OCI-LY7 (cell line): Measurements from ENCODE around the gene ATP8B3. TPM values are rescaled to one million over a fixed set of nuclear protein-coding genes. Genes with fewer than 3 reads are reported as not detected.

Experiments used
- BruUV-seq: library from RNA; stranded (reverse); fragments of 400-500 nt; replicated peaks from 2 replicates; lab custom pipeline; 2021; lab: Mats Ljungman, UMichigan
- CTCF ChIA-PET: fragments of 300-600 bp; sonication (Branson Sonifier 250); formaldehyde crosslinking; loops from one replicate; lab custom pipeline; 2022; ENCODE audit warnings: antibody characterized with exemption; ENCODE audit not compliant: unreplicated experiment; lab: Charles Lee
- POLR2A ChIA-PET: fragments of 300-600 bp; sonication (Branson Sonifier 250); formaldehyde crosslinking; loops from one replicate; lab custom pipeline; 2022; ENCODE audit warnings: antibody characterized with exemption; lab: Charles Lee
- DNase-seq: peaks from one replicate; pipeline ENCODE4 v3.0.0-alpha.2; 2015; ENCODE audit warnings: low spot score
- H2AFZ ChIP-seq: fragments of 200-600 bp; sonication (generic), shearing (Covaris generic); 2 replicates; pipeline ENCODE4 v1.6.1; 2014; ENCODE audit warnings: mild to moderate bottlenecking, antibody characterized with exemption, low read length, moderate library complexity
- H3K27ac ChIP-seq: fragments of 200-600 bp; sonication (generic); 2 replicates; pipeline ENCODE4 v1.5.1; 2014; ENCODE audit warnings: mixed run types, low read depth, mild to moderate bottlenecking, moderate library complexity, low read length, inconsistent platforms; ENCODE audit not compliant: poor library complexity, severe bottlenecking
- H3K36me3 ChIP-seq: fragments of 200-600 bp; sonication (generic); 2 replicates; pipeline ENCODE4 v1.6.1; 2014; ENCODE audit warnings: mild to moderate bottlenecking, antibody characterized with exemption, low read length, moderate library complexity, mixed read lengths; ENCODE audit not compliant: insufficient read depth
- H3K4me1 ChIP-seq: fragments of 200-600 bp; sonication (generic); 2 replicates; pipeline ENCODE4 v1.5.1; 2014; ENCODE audit warnings: mild to moderate bottlenecking, low read length; ENCODE audit not compliant: insufficient read depth, poor library complexity, severe bottlenecking
- H3K4me2 ChIP-seq: fragments of 200-600 bp; sonication (generic); 2 replicates; pipeline ENCODE4 v1.6.1; 2014; ENCODE audit warnings: mild to moderate bottlenecking, low read length
- H3K4me3 ChIP-seq: fragments of 200-600 bp; sonication (generic); 2 replicates; pipeline ENCODE4 v1.5.1; 2014; ENCODE audit warnings: mild to moderate bottlenecking, low read depth, low read length; ENCODE audit not compliant: poor library complexity, severe bottlenecking
- H3K79me2 ChIP-seq: fragments of 200-600 bp; sonication (generic); 2 replicates; pipeline ENCODE4 v1.6.1; 2016; ENCODE audit warnings: low read depth, mild to moderate bottlenecking, low read length, moderate library complexity, mixed read lengths; ENCODE audit not compliant: insufficient read depth
- H3K9me2 ChIP-seq: fragments of 200-600 bp; sonication (generic); 2 replicates; pipeline ENCODE4 v1.6.1; 2016; ENCODE audit warnings: mild to moderate bottlenecking, low read length, mixed read lengths; ENCODE audit not compliant: insufficient read depth
- H3K9me3 ChIP-seq: fragments of 200-600 bp; sonication (generic); 2 replicates; pipeline ENCODE4 v1.6.1; 2014; ENCODE audit warnings: mild to moderate bottlenecking, mixed run types, low read length, mixed read lengths
- H4K20me1 ChIP-seq: fragments of 200-600 bp; sonication (generic); 2 replicates; pipeline ENCODE4 v1.6.1; 2014; ENCODE audit warnings: mild to moderate bottlenecking, antibody characterized with exemption, low read length, moderate library complexity, mixed read lengths; ENCODE audit not compliant: insufficient read depth
- EZH2phosphoT487 ChIP-seq: fragments of 200-600 bp; sonication (generic); IDR thresholded peaks from 2 replicates; pipeline ENCODE4 v1.6.1; 2018; ENCODE audit warnings: low read depth, borderline replicate concordance, mild to moderate bottlenecking, mixed run types, antibody characterized with exemption, low read length, moderate library complexity, mixed read lengths
- intact Hi-C: fragments of 100-400 bp; cut with micrococcal nuclease; formaldehyde crosslinking; loops from one replicate; pipeline ENCODE4 v1.10.0; 2022; ENCODE audit not compliant: unreplicated experiment
- total RNA-seq, 2 experiments: library from RNA; depleted of rRNA in 1 of 2; stranded (reverse); fragments of >200 nt in 1 of 2; shearing (Covaris generic) in 1 of 2; gene quantifications; 2 replicates each; pipeline ENCODE4 v1.2.3, GENCODE V29; 2014 to 2022
- TF ChIP-seq, protein P1 (sequence below): fragments of 200-600 bp; sonication (generic); conservative IDR thresholded peaks from 2 replicates; pipeline ENCODE4 v1.5.1; 2014; ENCODE audit warnings: mild to moderate bottlenecking, antibody characterized with exemption, low read length, moderate library complexity, mixed read lengths

Gene ATP8B3
- total RNA-seq, 2 experiments from 2014 or later: 5.9 to 19.3 TPM

DNA sequence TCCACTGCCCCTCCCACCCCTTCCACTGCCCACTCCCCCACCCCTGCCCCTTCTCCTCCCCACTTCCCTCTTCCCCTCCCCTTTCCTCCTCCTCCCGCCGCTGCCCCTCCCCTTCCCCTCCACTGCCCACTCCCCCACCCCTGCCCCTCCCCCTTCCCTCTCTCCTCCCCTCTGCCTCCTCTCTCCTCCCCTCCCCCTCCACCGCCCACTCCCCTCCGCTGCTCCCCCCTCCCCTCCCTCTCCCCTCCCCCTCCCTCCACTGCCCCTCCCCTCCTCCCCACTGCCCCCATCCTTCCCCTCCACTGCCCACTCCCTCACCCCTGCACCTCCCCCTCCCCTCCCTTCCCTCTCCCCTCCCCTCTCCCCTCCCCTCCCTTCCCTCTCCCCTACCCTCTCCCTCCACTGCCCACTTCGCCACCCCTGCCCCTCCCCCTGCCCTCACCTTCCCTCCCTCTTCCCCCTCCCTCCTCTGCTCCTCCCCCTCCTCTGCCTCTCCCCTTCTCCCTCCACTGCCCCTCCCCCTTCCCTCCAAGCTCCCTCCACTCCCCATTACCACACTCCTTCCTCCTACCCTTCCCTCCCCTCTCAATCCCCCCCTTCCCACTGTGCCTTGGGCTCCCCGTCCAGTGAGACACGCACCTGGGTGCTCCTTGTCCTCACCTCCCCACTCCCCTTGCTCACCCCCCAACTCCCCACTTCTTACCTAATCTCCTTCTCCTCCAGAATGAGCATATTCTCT, 21.9 kb downstream of the ATP8B3 start:
- Histone ChIP-seq H3K4me2 (no peak overlapping the region), H2AFZ (no peak overlapping the region), H3K4me1 (no peaks in the 10 kb centered on the region), H3K9me2 (no peaks in the 10 kb centered on the region), H3K79me2 (no peaks in the 10 kb centered on the region), H4K20me1 (no peaks in the 10 kb centered on the region), H3K27ac (no peak overlapping the region), H3K36me3 (no peaks in the 10 kb centered on the region), H3K9me3 (no peaks in the 10 kb centered on the region), H3K4me3 (no peak overlapping the region)
- TF ChIP-seq, protein P1, sequence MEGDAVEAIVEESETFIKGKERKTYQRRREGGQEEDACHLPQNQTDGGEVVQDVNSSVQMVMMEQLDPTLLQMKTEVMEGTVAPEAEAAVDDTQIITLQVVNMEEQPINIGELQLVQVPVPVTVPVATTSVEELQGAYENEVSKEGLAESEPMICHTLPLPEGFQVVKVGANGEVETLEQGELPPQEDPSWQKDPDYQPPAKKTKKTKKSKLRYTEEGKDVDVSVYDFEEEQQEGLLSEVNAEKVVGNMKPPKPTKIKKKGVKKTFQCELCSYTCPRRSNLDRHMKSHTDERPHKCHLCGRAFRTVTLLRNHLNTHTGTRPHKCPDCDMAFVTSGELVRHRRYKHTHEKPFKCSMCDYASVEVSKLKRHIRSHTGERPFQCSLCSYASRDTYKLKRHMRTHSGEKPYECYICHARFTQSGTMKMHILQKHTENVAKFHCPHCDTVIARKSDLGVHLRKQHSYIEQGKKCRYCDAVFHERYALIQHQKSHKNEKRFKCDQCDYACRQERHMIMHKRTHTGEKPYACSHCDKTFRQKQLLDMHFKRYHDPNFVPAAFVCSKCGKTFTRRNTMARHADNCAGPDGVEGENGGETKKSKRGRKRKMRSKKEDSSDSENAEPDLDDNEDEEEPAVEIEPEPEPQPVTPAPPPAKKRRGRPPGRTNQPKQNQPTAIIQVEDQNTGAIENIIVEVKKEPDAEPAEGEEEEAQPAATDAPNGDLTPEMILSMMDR: no peak
- TF ChIP-seq EZH2phosphoT487: no peak
- no peak for DNase-seq
- ChIA-PET CTCF (interaction anchor here (0.6 kb wide), 1 partner anchor 48 kb away, joined by 10 read pairs; no protein-coding TSS in a partner anchor), POLR2A (no interaction called here)
- intact Hi-C loops: no loop called here
- BruUV-seq: no TSS peak

DNA sequence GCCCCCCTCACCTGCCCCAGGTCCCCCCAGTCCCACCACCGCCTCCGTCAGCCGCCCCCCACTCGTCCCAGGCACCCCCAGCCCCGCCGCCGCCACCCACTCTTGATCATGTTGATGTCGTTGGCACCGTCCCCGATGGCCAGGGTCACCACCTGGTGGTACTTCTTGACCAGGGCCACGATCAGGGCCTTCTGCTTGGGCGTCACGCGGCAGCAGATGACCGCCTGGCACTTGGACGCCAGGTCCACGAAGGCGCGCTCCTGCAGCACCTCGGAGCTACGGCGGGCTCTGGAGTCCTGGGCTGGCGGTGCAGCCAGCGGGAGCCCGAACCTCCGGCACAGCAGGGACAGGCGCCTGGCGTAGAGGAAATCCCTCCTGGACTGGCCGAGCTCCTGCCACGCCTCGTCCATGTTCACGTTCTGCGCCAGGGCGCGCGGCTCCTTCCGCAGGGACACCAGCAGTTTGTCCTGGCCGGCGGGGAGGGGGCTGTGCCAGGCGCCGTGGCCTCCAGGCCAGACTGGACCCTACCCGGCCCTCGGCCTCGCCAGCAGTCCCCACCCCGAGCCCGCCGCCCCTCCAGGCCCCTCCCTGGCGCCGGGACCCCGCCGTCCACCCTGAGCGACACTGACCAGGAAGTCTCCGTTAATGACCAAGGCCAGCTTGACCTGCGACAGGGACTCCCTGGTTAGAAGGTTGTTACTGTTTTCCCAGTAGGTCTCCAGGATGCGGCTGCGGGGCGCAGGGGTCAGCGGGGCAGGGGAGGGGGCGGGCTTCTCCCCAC, 22.6 kb downstream of the ATP8B3 start:
- H4K20me1 ChIP-seq: no peaks in the 10 kb centered on the region
- no peaks in the 10 kb centered on the region for H3K4me1 ChIP-seq
- intact Hi-C loops: no loop called here
- no peak overlapping the region for H3K4me3 ChIP-seq
- no peaks in the 10 kb centered on the region for H3K9me2 ChIP-seq
- H3K9me3 ChIP-seq: no peaks in the 10 kb centered on the region
- no peaks in the 10 kb centered on the region for H3K79me2 ChIP-seq
- ChIA-PET POLR2A (no interaction called here), CTCF (no interaction called here)
- H3K4me2 ChIP-seq: no peak overlapping the region
- no peak for TF ChIP-seq EZH2phosphoT487
- BruUV-seq: no TSS peak
- H3K27ac ChIP-seq: no peak overlapping the region
- no peaks in the 10 kb centered on the region for H3K36me3 ChIP-seq
- no peak overlapping the region for H2AFZ ChIP-seq
- DNase-seq: no peak

DNA sequence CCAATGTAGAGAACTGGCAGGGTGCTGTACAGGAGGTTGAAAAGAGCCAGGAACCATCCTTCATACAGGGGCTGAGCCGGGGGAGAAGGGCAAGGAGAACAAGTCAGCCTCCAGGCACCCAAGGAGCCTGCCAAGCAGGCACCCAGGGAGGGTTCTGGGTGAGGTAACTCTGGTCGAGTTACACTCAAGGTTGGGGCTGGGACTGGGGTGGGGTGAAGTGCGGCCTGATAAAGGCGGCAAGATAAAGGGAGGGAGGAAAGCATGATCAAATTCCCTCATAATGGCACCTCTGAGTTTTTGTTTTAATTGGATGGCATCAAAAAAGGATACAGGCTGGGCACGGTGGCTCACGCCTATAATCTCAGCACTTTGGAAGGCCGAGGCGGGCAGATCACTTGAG, 25.0 kb downstream of the ATP8B3 start:
- CTCF ChIA-PET: interaction anchor here (0.7 kb wide), 1 partner anchor 107 kb away, joined by 3 read pairs; no protein-coding TSS in a partner anchor
- TF ChIP-seq EZH2phosphoT487: no peak
- TF ChIP-seq, protein P1: no peak
- POLR2A ChIA-PET: interaction anchor here (0.7 kb wide), 1 partner anchor 81 kb away, joined by 3 read pairs; no protein-coding TSS in a partner anchor

More for the DNA sequence above, 25.0 kb downstream of the ATP8B3 start:
- H3K4me2 ChIP-seq: no peak overlapping the region
- intact Hi-C loops: no loop called here
- H3K9me2 ChIP-seq: no peaks in the 10 kb centered on the region
- no peak overlapping the region for H3K4me3 ChIP-seq
- no peaks in the 10 kb centered on the region for H3K4me1 ChIP-seq
- H3K27ac ChIP-seq: no peak overlapping the region
- no peaks in the 10 kb centered on the region for H4K20me1 ChIP-seq
- H3K79me2 ChIP-seq: no peaks in the 10 kb centered on the region
- no peaks in the 10 kb centered on the region for H3K36me3 ChIP-seq
- BruUV-seq: no TSS peak
- DNase-seq: no peak
- no peak overlapping the region for H2AFZ ChIP-seq
- H3K9me3 ChIP-seq: no peaks in the 10 kb centered on the region
